Astrocyte of the cerebellum (primary cell): ENCODE results near the gene ZNF609.
"Not testable (repeated sequence)": the region's sequence is repeated elsewhere in the genome, so short reads cannot be mapped to it uniquely, and the experiment has no call there.

Experiments
- DNase-seq: peaks from one replicate; pipeline ENCODE4 v3.0.0-alpha.2; 2011; ENCODE audit warnings: low read depth
- H3K4me3 ChIP-seq: 2 replicates; pipeline ENCODE4 v1.5.1; 2011; ENCODE audit warnings: mild to moderate bottlenecking, low read depth, low read length, moderate library complexity
- in situ Hi-C: cut with HindIII; loops from 2 replicates; pipeline ENCODE4 v1.10.0; 2017; ENCODE audit warnings: low sequenced_read_pairs
- TF ChIP-seq, protein P1 (sequence below): IDR thresholded peaks from 2 replicates; pipeline ENCODE4 v1.5.1; 2012; ENCODE audit warnings: low read length, low read depth, moderate library complexity, mild to moderate bottlenecking; ENCODE audit errors: missing control alignments

The ZNF609 gene

GRCh38 chr15:64636556-64636955 is 176.2 kb downstream of the ZNF609 start:
- H3K4me3 ChIP-seq = no peak overlapping the region
- no peak for DNase-seq
- TF ChIP-seq, protein P1, sequence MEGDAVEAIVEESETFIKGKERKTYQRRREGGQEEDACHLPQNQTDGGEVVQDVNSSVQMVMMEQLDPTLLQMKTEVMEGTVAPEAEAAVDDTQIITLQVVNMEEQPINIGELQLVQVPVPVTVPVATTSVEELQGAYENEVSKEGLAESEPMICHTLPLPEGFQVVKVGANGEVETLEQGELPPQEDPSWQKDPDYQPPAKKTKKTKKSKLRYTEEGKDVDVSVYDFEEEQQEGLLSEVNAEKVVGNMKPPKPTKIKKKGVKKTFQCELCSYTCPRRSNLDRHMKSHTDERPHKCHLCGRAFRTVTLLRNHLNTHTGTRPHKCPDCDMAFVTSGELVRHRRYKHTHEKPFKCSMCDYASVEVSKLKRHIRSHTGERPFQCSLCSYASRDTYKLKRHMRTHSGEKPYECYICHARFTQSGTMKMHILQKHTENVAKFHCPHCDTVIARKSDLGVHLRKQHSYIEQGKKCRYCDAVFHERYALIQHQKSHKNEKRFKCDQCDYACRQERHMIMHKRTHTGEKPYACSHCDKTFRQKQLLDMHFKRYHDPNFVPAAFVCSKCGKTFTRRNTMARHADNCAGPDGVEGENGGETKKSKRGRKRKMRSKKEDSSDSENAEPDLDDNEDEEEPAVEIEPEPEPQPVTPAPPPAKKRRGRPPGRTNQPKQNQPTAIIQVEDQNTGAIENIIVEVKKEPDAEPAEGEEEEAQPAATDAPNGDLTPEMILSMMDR = no peak
- in situ Hi-C loops = no loop called here

- DNase-seq = no peak
- in situ Hi-C loops = no loop called here
- no peak overlapping the region for H3K4me3 ChIP-seq
- TF ChIP-seq, protein P1 = no peak
Measured at GRCh38 chr15:64637412-64637811, 177.0 kb downstream of the ZNF609 start.

DNA sequence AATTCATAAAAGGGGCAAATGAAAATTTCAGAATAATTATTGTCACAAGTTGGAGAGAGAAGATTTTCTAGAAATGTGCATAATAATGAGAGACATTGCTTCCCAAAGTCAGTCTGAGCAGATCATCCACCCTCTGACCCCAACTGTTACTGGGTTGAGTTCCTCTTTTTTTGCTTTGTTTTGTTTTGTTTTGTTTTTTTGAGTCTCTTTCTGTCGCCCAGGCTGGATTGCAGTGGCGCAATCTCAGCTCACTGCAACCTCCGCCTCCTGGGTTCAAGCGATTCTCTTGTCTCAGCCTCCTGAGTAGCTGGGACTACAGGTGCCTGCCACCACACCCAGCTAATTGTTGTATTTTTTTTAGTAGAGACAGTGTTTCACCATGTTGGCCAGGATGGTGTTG is 179.4 kb downstream of the ZNF609 start:
- in situ Hi-C loops, H3K4me3 ChIP-seq, DNase-seq: not testable (repeated sequence)

- TF ChIP-seq, protein P1 = no peak
- in situ Hi-C loops = no loop called here
- no peak overlapping the region for H3K4me3 ChIP-seq
- DNase-seq = no peak
Measured at GRCh38 chr15:64640146-64640871, 179.9 kb downstream of the ZNF609 start.

- H3K4me3 ChIP-seq = no peak overlapping the region
- no peak for DNase-seq
- TF ChIP-seq, protein P1 = no peak
- in situ Hi-C loops = no loop called here
Measured at GRCh38 chr15:64642875-64643274, 182.5 kb downstream of the ZNF609 start.

GRCh38 chr15:64643685-64644084 is 183.3 kb downstream of the ZNF609 start:
- H3K4me3 ChIP-seq = no peak overlapping the region
- TF ChIP-seq, protein P1 = no peak
- no peak for DNase-seq
- in situ Hi-C loops = no loop called here

- DNase-seq, H3K4me3 ChIP-seq, in situ Hi-C loops: not testable (repeated sequence)
Measured at GRCh38 chr15:64644811-64645210, 184.4 kb downstream of the ZNF609 start.
